HepG2 (cell line): ENCODE measurements around the gene TK2. TPM values are rescaled to one million over a fixed set of nuclear protein-coding genes. Genes with fewer than 3 reads are reported as not detected.

Experiments used
- ATAC-seq: fragments of 200-7000 bp; cut with Tn5 transposase; 3 replicates; pipeline ENCODE4 v1.9.1; 2020; ENCODE audit warnings: mild to moderate bottlenecking, moderate library complexity
- BruUV-seq: library from RNA; stranded (reverse); fragments of 400-500 nt; replicated peaks from 2 replicates; lab custom pipeline; 2021; lab: Mats Ljungman, UMichigan
- CTCF ChIA-PET: fragments of 300-600 bp; formaldehyde crosslinking; extraction: SDS; loops from one replicate; lab custom pipeline; 2021; ENCODE audit warnings: low total read pairs, inconsistent platforms, low intra/inter-chr PET ratio; lab: Yijun Ruan, JAX
- POLR2A ChIA-PET: fragments of 350-600 bp; sonication (Branson Sonifier 250); formaldehyde crosslinking; loops from one replicate; lab custom pipeline; 2020; ENCODE audit warnings: antibody characterized with exemption, inconsistent platforms; lab: Yijun Ruan, JAX
- DNase-seq: peaks from one replicate; pipeline ENCODE4 v3.0.0-alpha.2; 2015; ENCODE audit warnings: low spot score
- FAIRE-seq: peaks from 3 replicates; lab custom pipeline; 2011; peaks lifted over from hg19 to GRCh38; lab: Jason Lieb, UNC
- H2AFZ ChIP-seq: one replicate; pipeline ENCODE4 v1.6.1; 2011; ENCODE audit warnings: low read length, inconsistent platforms
- H3K27ac ChIP-seq: fragments of 300-600 bp; 3 replicates; pipeline ENCODE4 v1.8.0; 2011; ENCODE audit warnings: mixed run types, mild to moderate bottlenecking, mixed read lengths, low read length, inconsistent platforms; ENCODE audit not compliant: insufficient read depth; ENCODE audit errors: extremely low read length
- H3K27me3 ChIP-seq, 2 experiments: fragments of 200-600 bp in 1 of 2; 2 replicates in 1 of 2; 3 replicates in 1 of 2; pipeline versions ENCODE4 v1.6.0 to v1.8.0; 2011; ENCODE audit warnings: low read length in 2 of 2, mild to moderate bottlenecking in 2 of 2, moderate library complexity in 2 of 2, inconsistent platforms in 1 of 2; ENCODE audit not compliant: insufficient read depth in 2 of 2, control insufficient read depth in 1 of 2
- H3K36me3 ChIP-seq, 2 experiments: fragments of 200-600 bp in 1 of 2; replicated peaks in 1 of 2; 2 replicates in 1 of 2; 3 replicates in 1 of 2; pipeline versions ENCODE4 v1.5.1 to v1.8.0; 2011; ENCODE audit warnings: low read length in 2 of 2, inconsistent platforms in 1 of 2; ENCODE audit not compliant: insufficient read depth in 2 of 2, control insufficient read depth in 1 of 2
- H3K4me1 ChIP-seq: 2 replicates; pipeline ENCODE4 v1.5.1; 2012; ENCODE audit warnings: low read length, inconsistent platforms; ENCODE audit not compliant: insufficient read depth
- H3K4me2 ChIP-seq: 2 replicates; pipeline ENCODE4 v1.6.0; 2011; ENCODE audit warnings: low read depth, low read length, inconsistent platforms
- H3K4me3 ChIP-seq, 3 experiments: fragments of 200-600 bp in 1 of 3; sonication (generic), shearing (Covaris generic) in 1 of 3; replicated peaks in 1 of 3; 2 replicates each; pipeline ENCODE4 v1.5.1; 2011 to 2016; ENCODE audit warnings: low read length in 3 of 3, inconsistent platforms in 2 of 3, low read depth in 2 of 3, mild to moderate bottlenecking in 2 of 3, control low read depth in 1 of 3, mixed read lengths in 1 of 3; ENCODE audit not compliant: insufficient read depth in 1 of 3
- H3K79me2 ChIP-seq: one replicate; pipeline ENCODE4 v1.6.1; 2011; ENCODE audit warnings: low read length, inconsistent platforms; ENCODE audit not compliant: insufficient read depth
- H3K9ac ChIP-seq: 2 replicates; pipeline ENCODE4 v1.6.0; 2011; ENCODE audit warnings: mild to moderate bottlenecking, low read depth, low read length, inconsistent platforms; ENCODE audit not compliant: insufficient read depth
- H3K9me3 ChIP-seq: 2 replicates; pipeline ENCODE4 v1.5.1; 2012; ENCODE audit warnings: mild to moderate bottlenecking, low read length
- H4K20me1 ChIP-seq: 2 replicates; pipeline ENCODE4 v1.6.0; 2011; ENCODE audit warnings: inconsistent platforms, mild to moderate bottlenecking, low read length, moderate library complexity; ENCODE audit not compliant: insufficient read depth
- MAFF ChIP-seq: IDR thresholded peaks from 2 replicates; pipeline ENCODE4 v1.6.1; 2011; ENCODE audit warnings: low read depth, low read length, improper control_type of control experiment
- MAFK ChIP-seq, 2 experiments: IDR thresholded peaks in 1 of 2; conservative IDR thresholded peaks in 1 of 2; 2 replicates each; pipeline ENCODE4 v1.6.1; 2011; ENCODE audit warnings: improper control_type of control experiment in 2 of 2, low read length in 2 of 2
- MIER2 ChIP-seq: IDR thresholded peaks from 2 replicates; pipeline ENCODE4 v1.6.1; 2016; ENCODE audit warnings: missing biosample characterization, missing genetic modification reagents
- ZNF687 ChIP-seq: sonication (generic); formaldehyde crosslinking; IDR thresholded peaks from 2 replicates; pipeline ENCODE4 v1.5.1; 2020; ENCODE audit warnings: mild to moderate bottlenecking, missing genetic modification reagents, moderate library complexity
- ZNF720 ChIP-seq: sonication (generic); formaldehyde crosslinking; IDR thresholded peaks from 2 replicates; pipeline ENCODE4 v1.4.0; 2020; ENCODE audit warnings: missing genetic modification reagents
- WGBS: methylation state at CpG from one replicate; pipeline ENCODE4 v1.1.6; 2017; ENCODE audit warnings: low lambda C conversion rate; 5-methylcytosine and 5-hydroxymethylcytosine counted together
- in situ Hi-C: cut with HindIII; loops from 2 replicates; pipeline ENCODE4 v1.10.0; 2017; ENCODE audit warnings: low pct_unique_long_range_greater_than_20kb; ENCODE audit not compliant: extremely low pct_ligation_motif_present
- intact Hi-C: fragments of 100-400 bp; cut with micrococcal nuclease; formaldehyde crosslinking; loops from one replicate; pipeline ENCODE4 v1.10.0; 2022; ENCODE audit not compliant: unreplicated experiment
- polyA plus RNA-seq, 8 experiments: library from polyadenylated mRNA; depleted of rRNA in 3 of 8; stranded (reverse) in 7 of 8; unstranded in 1 of 8; fragments of >200 nt; fragmentation: Illumina TruSeq in 4 of 8; extraction: Trizol in 4 of 8; gene quantifications; 2 replicates each; pipeline versions ENCODE4 v1.2.1 to v1.2.3, GENCODE V29; 2011 to 2016; ENCODE audit warnings: low read depth in 4 of 8, missing spikeins in 1 of 8, mixed read lengths in 1 of 8; ENCODE audit not compliant: insufficient read depth in 1 of 8
- total RNA-seq, 5 experiments: library from RNA; depleted of rRNA; stranded (reverse); fragments of >200 nt; fragmentation: Illumina TruSeq; extraction: Trizol; gene quantifications; 2 replicates each; pipeline ENCODE4 v1.2.3, GENCODE V29; 2016; ENCODE audit warnings: low read depth in 1 of 5

Gene TK2
- total and polyA plus RNA-seq, 2 of the 13 experiments (the other 11 are each of a cell fraction or from before 2014, with no cell fraction given) = 18.7 to 21.0 TPM

- in situ Hi-C loops (loop anchor here (5.0 kb wide), 1 partner anchor 181 kb away; no protein-coding TSS in a partner anchor), intact Hi-C loops (loop anchor here (2.0 to 5.0 kb wide), 2 partner anchors 109 to 181 kb away; no protein-coding TSS in a partner anchor)
- Histone ChIP-seq H3K27ac (no peak overlapping the region), H3K4me2 (no peak overlapping the region), H3K4me1 (peaks cover 14% of the 10 kb centered on the region; the same call in 1 of the 2 replicates), H3K36me3 (no peaks in the 10 kb centered on the region), H3K4me3 (no peak overlapping the region), H3K27me3 (peaks cover 3 to 28% of the 10 kb centered on the region in 2 experiments; a peak in 3 of 5 replicates), H3K9me3 (no peaks in the 10 kb centered on the region), H2AFZ (no peak overlapping the region), H3K9ac (no peak overlapping the region), H4K20me1 (no peaks in the 10 kb centered on the region), H3K79me2 (no peaks in the 10 kb centered on the region)
- 46% methylated on average over 7 of the region's 7 CpGs for WGBS
- no TSS peak for BruUV-seq
- ATAC-seq (no peak), FAIRE-seq (no peak), DNase-seq (no peak)
- TF ChIP-seq MIER2 (CRISPR knock-in tag) (no peak), MAFF (peak; percentile 44; the same call in 1 of the 2 replicates), MAFK (conservative IDR thresholded peaks at IDR 0.05 in 1 of 2, IDR thresholded peaks at IDR 0.05 in 1 of 2; ENCODE audit: low read length in 2 of 2) (peak; percentile 24 to 44; a peak in 3 of 4 replicates)
- ChIA-PET POLR2A (interaction anchor here (1.6 kb wide), 1 partner anchor 16 kb away, joined by 4 read pairs; the partner anchor contains the start of gene CMTM3), CTCF (no interaction called here)
Measured at GRCh38 chr16:66587881-66588600, 38.1 kb upstream of the TK2 start.

- Histone ChIP-seq H3K79me2 (no peaks in the 10 kb centered on the region), H4K20me1 (no peaks in the 10 kb centered on the region), H2AFZ (no peak overlapping the region), H3K4me2 (no peak overlapping the region), H3K4me3 (no peak overlapping the region), H3K9ac (no peak overlapping the region), H3K36me3 (no peaks in the 10 kb centered on the region), H3K27me3 (peaks cover 3 to 24% of the 10 kb centered on the region in 2 experiments; a peak in 3 of 5 replicates), H3K27ac (no peak overlapping the region), H3K9me3 (no peaks in the 10 kb centered on the region)
- intact Hi-C loops = loop anchor here (5.0 kb wide), 1 partner anchor 178 kb away; no protein-coding TSS in a partner anchor
- no peak for ATAC-seq
- in situ Hi-C loops = loop anchor here (5.0 kb wide), 1 partner anchor 178 kb away; no protein-coding TSS in a partner anchor
- ChIA-PET POLR2A (no interaction called here), CTCF (no interaction called here)
- 40% methylated on average over 10 of the region's 10 CpGs for WGBS
- no peak for FAIRE-seq
- DNase-seq = no peak
- BruUV-seq = no TSS peak
- TF ChIP-seq ZNF720 (CRISPR knock-in tag) (no peak), ZNF687 (CRISPR knock-in tag) (0 out of 2 replicates have a peak, but pooled peaks have one; percentile 10)
- TF ChIP-seq, all 625 proteins: peak for 1
- H3K4me1 ChIP-seq = peaks cover 14% of the 10 kb centered on the region; the same call in 1 of the 2 replicates
Measured at GRCh38 chr16:66585481-66586239, 35.7 kb upstream of the TK2 start.
